Ovary (tissue), 3 donors: ENCODE data around the gene AGK.

Experiments
- EP300 ChIP-seq: sonication (generic); formaldehyde crosslinking; IDR thresholded peaks from one replicate; pipeline ENCODE4 v1.6.1; 2017; ENCODE audit warnings: antibody characterized with exemption
- POLR2A ChIP-seq: fragments of 450-650 bp; IDR thresholded peaks from one replicate; pipeline ENCODE4 v1.6.1; 2017; ENCODE audit warnings: antibody characterized with exemption, mild to moderate bottlenecking, moderate library complexity
- TF ChIP-seq, protein P1 (sequence below), 3 donors: fragments of 450-650 bp in 2 of 3; fragments of 200-600 bp in 1 of 3; IDR thresholded peaks; one replicate each; pipeline versions ENCODE4 v1.5.1 to v1.8.0; 2016 to 2022; ENCODE audit warnings: antibody characterized with exemption in 3 of 3, mild to moderate bottlenecking in 1 of 3
- donor health status: DM: no; HTN: no; CAD: no.

DNA sequence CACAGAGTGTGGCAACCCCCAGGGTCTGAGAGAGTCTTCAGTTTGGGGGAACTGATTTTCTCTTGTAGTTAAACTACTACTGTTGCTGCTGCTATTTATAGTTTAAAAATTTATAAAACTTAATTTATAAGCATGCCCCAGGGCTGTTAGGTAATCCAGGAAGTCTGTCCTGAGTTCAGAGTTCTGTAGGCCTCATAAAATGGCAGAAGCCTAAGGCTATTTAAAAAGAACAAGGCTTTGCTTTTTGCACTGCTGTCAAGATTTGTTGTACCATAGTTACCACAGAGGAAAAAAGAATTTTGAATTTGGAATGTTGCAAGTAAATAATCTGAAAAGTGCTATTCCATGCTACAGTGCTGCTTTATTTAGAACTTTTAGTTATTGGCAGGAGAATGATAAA lies 66.1 kb downstream of the AGK start:
- TF ChIP-seq, protein P1, sequence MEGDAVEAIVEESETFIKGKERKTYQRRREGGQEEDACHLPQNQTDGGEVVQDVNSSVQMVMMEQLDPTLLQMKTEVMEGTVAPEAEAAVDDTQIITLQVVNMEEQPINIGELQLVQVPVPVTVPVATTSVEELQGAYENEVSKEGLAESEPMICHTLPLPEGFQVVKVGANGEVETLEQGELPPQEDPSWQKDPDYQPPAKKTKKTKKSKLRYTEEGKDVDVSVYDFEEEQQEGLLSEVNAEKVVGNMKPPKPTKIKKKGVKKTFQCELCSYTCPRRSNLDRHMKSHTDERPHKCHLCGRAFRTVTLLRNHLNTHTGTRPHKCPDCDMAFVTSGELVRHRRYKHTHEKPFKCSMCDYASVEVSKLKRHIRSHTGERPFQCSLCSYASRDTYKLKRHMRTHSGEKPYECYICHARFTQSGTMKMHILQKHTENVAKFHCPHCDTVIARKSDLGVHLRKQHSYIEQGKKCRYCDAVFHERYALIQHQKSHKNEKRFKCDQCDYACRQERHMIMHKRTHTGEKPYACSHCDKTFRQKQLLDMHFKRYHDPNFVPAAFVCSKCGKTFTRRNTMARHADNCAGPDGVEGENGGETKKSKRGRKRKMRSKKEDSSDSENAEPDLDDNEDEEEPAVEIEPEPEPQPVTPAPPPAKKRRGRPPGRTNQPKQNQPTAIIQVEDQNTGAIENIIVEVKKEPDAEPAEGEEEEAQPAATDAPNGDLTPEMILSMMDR (IDR thresholded peaks at IDR 0.05), result no peak
- no peak for TF ChIP-seq POLR2A
- no peak for TF ChIP-seq EP300
